K562 (cell line): Measurements from ENCODE around the gene TJAP1. TPM values are rescaled to one million over a fixed set of nuclear protein-coding genes. Genes with fewer than 3 reads are reported as not detected.

ENCODE experiments used
- ARID2 ChIP-seq: fragments of 450-650 bp; IDR thresholded peaks from 2 replicates; pipeline ENCODE4 v1.6.1; 2017; ENCODE audit warnings: antibody characterized with exemption, mild to moderate bottlenecking
- DACH1 ChIP-seq: fragments of 450-650 bp; IDR thresholded peaks from 2 replicates; pipeline ENCODE4 v1.6.1; 2018; ENCODE audit not compliant: partially characterized antibody
- HBP1 ChIP-seq: fragments of 450-650 bp; formaldehyde crosslinking; IDR thresholded peaks from 2 replicates; pipeline ENCODE4 v1.4.0; 2022; ENCODE audit warnings: missing genetic modification characterization
- HIVEP1 ChIP-seq: fragments of 250-450 bp; sonication (Bioruptor Pico); IDR thresholded peaks from 2 replicates; pipeline ENCODE4 v1.4.0; 2020; ENCODE audit warnings: mild to moderate bottlenecking
- JUNB ChIP-seq: fragments of 450-650 bp; formaldehyde crosslinking; conservative IDR thresholded peaks from 2 replicates; pipeline ENCODE4 v1.4.0; 2020; ENCODE audit warnings: mild to moderate bottlenecking
- MAZ ChIP-seq, 2 experiments: fragments of 450-650 bp in 1 of 2; sonication (generic) in 1 of 2; formaldehyde crosslinking; IDR thresholded peaks in 1 of 2; conservative IDR thresholded peaks in 1 of 2; 2 replicates each; pipeline versions ENCODE4 v1.4.0 to v1.5.0; 2020; ENCODE audit warnings: mild to moderate bottlenecking in 1 of 2, missing genetic modification reagents in 1 of 2
- MYC ChIP-seq, 2 experiments: fragments of 250-450 bp in 1 of 2; sonication (Bioruptor Pico) in 1 of 2; IDR thresholded peaks; 2 replicates each; pipeline versions ENCODE4 v1.5.1 to v1.6.1; 2012 to 2021; ENCODE audit warnings: low read depth in 2 of 2, borderline replicate concordance in 1 of 2, improper control_type of control experiment in 1 of 2, low read length in 1 of 2, mild to moderate bottlenecking in 1 of 2, moderate library complexity in 1 of 2
- NELFE ChIP-seq: IDR thresholded peaks from 2 replicates; pipeline ENCODE4 v1.6.1; 2011; ENCODE audit warnings: mild to moderate bottlenecking; ENCODE audit not compliant: insufficient read depth, insufficient read length
- NFIC ChIP-seq: fragments of 450-650 bp; IDR thresholded peaks from 2 replicates; pipeline ENCODE4 v1.6.1; 2017; ENCODE audit warnings: mild to moderate bottlenecking, inconsistent platforms
- STAT6 ChIP-seq: sonication (generic); formaldehyde crosslinking; IDR thresholded peaks from 2 replicates; pipeline ENCODE4 v1.8.1; 2023; ENCODE audit warnings: mild to moderate bottlenecking, missing genetic modification reagents
- polyA plus RNA-seq, 8 experiments: library from polyadenylated mRNA; depleted of rRNA in 4 of 8; stranded (reverse) in 5 of 8; unstranded in 3 of 8; fragments of >200 nt; fragmentation: Nextera tagmentation in 2 of 8; fragmentation: Illumina TruSeq in 1 of 8; extraction: Ambion mirVana in 2 of 8; extraction: Trizol in 1 of 8; gene quantifications; 2 replicates each; pipeline versions ENCODE4 v1.2.1 to v1.2.3, GENCODE V29; 2011 to 2014; ENCODE audit warnings: inconsistent platforms in 1 of 8, missing spikeins in 1 of 8
- total RNA-seq, 7 experiments: library from RNA; depleted of rRNA in 6 of 7; stranded (reverse); fragments of >200 nt in 6 of 7; fragmentation: Illumina TruSeq in 2 of 7; extraction: Trizol in 2 of 7; gene quantifications; 2 replicates each; pipeline versions ENCODE4 v1.2.1 to v1.2.3, GENCODE V29; 2011 to 2021; ENCODE audit warnings: low replicate concordance in 1 of 7
- TF ChIP-seq, protein P1 (sequence below): sonication (generic); formaldehyde crosslinking; IDR thresholded peaks from 2 replicates; pipeline ENCODE4 v1.8.0; 2022; ENCODE audit warnings: missing genetic modification reagents, mild to moderate bottlenecking, borderline replicate concordance

TJAP1 gene
- total and polyA plus RNA-seq, 9 of the 15 experiments (the other 6 are each of a cell fraction or from before 2014, with no cell fraction given), result 0.06 to 35.8 (median 16.2) TPM

GRCh38 chr6:43454696-43455530, 22.5 kb upstream of the TJAP1 start (continued):
- TF ChIP-seq STAT6 (CRISPR knock-in tag) (no peak), NFIC (peak; percentile 65), ARID2 (peak; percentile 69), DACH1 (peak; percentile 12), MAZ (CRISPR knock-in tag; conservative IDR thresholded peaks at IDR 0.05 in 1 of 2, IDR thresholded peaks at IDR 0.05 in 1 of 2) (peak in 1 of 2 experiments; percentile 67; a peak in 2 of 4 replicates), MYC (IDR thresholded peaks at IDR 0.05; ENCODE audit: low read depth, low read length) (peak; percentile 50; the same call in 1 of the 2 replicates), MYC (CRISPR knock-in tag; IDR thresholded peaks at IDR 0.05; ENCODE audit: borderline replicate concordance, low read depth) (no peak), JUNB (no peak), HBP1 (CRISPR knock-in tag) (peak; percentile 73; the same call in 1 of the 2 replicates), NELFE (no peak), HIVEP1 (CRISPR knock-in tag) (no peak)
- TF ChIP-seq, protein P1, sequence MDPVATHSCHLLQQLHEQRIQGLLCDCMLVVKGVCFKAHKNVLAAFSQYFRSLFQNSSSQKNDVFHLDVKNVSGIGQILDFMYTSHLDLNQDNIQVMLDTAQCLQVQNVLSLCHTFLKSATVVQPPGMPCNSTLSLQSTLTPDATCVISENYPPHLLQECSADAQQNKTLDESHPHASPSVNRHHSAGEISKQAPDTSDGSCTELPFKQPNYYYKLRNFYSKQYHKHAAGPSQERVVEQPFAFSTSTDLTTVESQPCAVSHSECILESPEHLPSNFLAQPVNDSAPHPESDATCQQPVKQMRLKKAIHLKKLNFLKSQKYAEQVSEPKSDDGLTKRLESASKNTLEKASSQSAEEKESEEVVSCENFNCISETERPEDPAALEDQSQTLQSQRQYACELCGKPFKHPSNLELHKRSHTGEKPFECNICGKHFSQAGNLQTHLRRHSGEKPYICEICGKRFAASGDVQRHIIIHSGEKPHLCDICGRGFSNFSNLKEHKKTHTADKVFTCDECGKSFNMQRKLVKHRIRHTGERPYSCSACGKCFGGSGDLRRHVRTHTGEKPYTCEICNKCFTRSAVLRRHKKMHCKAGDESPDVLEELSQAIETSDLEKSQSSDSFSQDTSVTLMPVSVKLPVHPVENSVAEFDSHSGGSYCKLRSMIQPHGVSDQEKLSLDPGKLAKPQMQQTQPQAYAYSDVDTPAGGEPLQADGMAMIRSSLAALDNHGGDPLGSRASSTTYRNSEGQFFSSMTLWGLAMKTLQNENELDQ (CRISPR knock-in tag), result no peak
